GM18505 (cell line): Measurements from ENCODE around the gene TCTN1.

ENCODE experiments used
- ATAC-seq: cut with Tn5 transposase; IDR thresholded peaks from one replicate; pipeline ENCODE4 v1.9.1; 2021; ENCODE audit not compliant: unreplicated experiment
- POLR2A ChIP-seq: IDR thresholded peaks from 4 replicates; pipeline ENCODE4 v1.6.1; 2011; ENCODE audit warnings: borderline replicate concordance; ENCODE audit not compliant: insufficient read depth, insufficient read length; ENCODE audit errors: extremely low read depth

TCTN1 gene

DNA sequence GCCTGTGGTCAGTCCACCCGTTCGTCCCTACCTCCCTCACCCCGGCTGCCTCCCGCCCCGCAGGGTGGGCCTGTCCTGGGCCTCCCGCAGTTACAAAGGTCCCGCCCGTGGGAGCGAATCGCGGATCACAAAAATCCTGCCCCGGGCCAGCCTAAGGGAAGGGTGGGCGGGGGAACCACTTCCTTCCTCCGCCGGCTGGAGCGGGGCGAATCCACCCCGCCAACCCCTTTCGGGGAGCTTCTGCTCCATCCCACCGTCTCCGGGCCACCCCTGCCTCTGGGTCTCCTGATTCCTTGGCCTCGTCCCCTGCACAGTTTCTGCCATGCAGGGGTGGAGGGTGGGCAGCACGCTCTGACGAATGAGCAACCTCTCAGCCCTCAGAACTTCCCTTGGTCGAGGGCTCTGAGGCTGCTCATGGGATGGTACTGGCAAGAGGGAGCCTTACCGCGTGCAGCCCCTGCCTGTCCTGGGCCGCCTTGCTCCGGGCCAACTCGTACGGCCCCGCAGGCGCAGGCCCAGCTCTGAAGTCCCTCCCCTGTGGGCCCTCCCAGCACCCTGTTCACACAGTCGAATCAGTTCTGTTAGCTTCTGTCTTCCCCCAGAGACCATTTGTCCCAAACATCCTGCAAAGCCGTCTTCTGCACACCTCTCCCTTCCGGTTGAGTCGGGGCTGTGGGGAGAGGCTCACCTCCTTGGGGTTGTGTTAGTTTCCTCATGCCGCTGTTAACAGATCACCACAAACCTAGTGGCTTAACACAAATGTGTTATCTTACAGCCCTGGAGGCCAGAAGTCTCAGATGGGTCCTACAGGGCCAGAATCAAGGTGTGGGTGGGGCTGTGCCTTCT is 75.6 kb downstream of the TCTN1 start:
- TF ChIP-seq POLR2A, result peak; percentile 75
- ATAC-seq, result peak; percentile 40

DNA sequence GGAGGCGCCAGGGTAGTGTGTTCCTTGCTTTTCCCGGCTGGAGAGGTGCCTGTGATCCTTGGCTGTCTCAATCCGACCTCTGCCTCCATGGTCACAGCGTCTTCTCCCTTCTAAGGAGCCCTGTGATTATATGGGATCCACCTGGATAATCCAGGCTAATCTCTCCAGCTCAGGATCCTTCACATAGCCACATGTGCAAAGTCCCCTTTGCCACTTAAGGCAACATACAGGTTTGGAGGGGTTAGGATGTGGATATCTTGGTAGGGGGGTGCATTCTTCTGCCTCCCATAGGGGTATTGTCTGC is 76.2 kb downstream of the TCTN1 start:
- TF ChIP-seq POLR2A, result no peak
- no peak for ATAC-seq

DNA sequence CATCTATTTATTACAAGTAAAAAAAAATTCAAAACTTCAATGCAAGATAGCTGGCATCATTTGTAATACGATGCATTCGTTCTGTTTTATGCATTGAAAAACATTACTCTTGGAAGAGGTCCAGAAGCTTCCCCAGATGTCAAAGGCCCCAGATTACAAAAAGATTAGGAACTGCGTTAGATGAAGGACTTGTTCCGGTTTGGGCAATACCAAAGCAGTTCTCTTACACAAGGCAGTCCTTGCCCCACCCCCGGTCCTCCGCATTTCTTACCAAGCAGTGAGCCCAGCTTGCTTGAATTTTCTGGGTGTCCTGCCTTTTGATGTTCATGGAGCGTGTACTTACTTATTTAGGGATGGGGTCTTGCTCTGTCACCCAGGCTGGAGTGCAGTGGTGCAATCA is 79.8 kb downstream of the TCTN1 start:
- no peak for TF ChIP-seq POLR2A
- no peak for ATAC-seq

DNA sequence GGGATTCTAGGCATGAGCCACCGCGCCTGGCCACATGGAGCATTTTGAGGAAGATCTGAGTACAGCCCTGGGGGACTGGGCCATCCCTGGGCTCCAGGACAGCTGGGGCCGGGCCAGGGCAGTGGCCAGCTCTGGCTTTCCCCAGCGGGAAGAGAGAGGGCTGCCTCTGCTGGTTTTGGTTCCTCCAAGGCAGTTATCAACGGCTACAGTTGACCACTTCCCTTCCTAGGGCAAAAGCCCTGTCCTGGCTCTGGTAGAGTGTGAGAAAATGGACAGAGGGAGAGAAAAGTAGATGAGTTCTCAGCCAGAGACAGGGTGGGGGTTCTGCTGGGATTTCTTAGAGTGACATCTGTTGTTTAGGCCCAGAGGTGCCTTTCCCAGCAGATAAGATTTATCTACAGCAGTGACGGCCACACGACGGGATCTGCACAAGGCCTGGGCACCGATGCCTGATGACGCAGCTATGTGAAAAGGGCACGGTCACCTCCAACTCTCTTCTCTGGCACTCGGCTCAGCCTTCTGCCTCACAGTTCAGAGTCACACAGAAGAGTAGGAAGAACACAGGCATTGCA is 80.5 kb downstream of the TCTN1 start:
- ATAC-seq, result no peak
- TF ChIP-seq POLR2A, result no peak

DNA sequence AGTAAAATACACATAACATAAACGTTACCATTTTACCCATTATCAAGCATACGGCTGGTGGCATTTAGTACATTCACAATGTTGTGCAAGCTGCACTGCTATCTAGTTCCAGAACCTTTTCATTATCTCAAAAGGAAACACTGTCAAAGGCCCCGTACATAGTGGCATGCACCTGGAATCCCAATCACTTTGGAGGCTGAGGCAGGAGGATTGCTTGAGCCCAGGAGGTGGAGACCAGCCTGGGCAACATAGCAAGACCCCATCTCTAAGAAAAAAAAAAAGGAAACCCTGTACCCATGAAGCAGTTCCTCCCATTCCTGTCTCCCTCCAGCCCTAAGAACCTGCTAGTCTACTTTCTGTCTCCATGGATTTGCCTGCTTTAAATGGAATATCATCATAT is 82.4 kb downstream of the TCTN1 start:
- TF ChIP-seq POLR2A, result no peak
- no peak for ATAC-seq

DNA sequence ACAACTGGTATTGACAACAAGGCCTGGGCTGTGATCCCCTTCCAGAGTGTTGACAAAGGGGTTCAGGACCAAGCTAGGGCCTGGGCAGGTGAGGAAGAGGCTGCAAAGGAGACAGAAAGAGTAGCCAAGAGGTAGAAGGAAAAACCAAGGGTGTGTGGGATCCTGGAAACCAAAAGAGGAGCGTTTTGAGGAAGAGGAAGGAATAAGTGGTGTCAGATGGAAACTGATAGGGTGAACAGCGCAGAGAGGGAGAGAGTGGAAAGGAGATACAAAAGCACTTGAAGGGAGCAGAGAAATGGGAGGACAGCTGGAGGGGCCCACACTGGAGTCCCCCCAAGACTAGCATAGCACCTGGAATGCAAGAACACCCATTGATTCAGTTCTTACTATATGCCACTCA is 83.3 kb downstream of the TCTN1 start:
- TF ChIP-seq POLR2A, result no peak
- ATAC-seq, result no peak

DNA sequence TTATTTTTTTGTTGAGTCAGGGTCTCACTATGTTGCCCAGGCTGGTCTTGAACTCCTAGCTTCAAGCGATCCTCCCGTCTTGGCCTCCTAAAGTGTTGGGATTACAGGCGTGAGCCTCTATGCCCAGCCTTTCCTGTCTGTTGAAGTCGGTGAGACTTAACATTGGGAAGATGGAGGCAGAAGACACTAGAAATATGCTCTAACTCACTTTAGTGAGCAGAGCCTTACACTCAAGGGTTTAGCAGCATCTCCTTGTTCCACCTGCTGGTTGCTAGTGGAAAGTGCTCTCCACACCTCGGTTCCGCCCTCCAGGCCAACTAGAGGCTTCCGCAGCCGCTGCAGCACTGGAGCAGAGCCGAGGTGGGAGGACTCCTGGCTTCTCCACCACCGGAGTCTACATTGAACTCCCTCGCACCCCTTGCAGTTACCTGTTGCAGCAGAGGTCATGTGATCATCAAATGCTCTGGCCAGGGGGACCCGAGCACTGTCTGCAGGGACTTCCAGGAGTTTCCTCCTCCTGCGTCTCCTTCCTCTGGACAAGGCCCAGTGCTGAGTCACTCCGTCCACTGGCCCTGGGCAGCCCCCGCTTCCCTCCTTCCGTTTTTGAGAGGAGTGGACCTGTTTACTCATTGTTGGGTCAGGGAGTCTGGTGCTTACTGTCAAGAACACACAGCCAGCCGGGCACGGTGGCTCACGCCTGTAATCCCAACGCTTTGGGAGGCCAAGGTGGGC is 84.4 kb downstream of the TCTN1 start:
- no peak for TF ChIP-seq POLR2A
- ATAC-seq, result peak; percentile 82
